ENCODE measurements around the gene DPP9.
"Not testable (repeated sequence)": the region's sequence is repeated elsewhere in the genome, so short reads cannot be mapped to it uniquely, and the experiment has no call there.

DPP9 gene

GRCh38 chr19:4740092-4740491 is 16.4 kb upstream of the DPP9 start:
- no peak for DNase-seq (ENCODE audit: low read depth)

GRCh38 chr19:4738734-4739133 is 15.1 kb upstream of the DPP9 start:
- peak; percentile 33 for DNase-seq (ENCODE audit: low read depth)

GRCh38 chr19:4737955-4738600 is 14.4 kb upstream of the DPP9 start:
- no peak for DNase-seq (ENCODE audit: low read depth)

- DNase-seq (ENCODE audit: low read depth), result no peak
Observed at GRCh38 chr19:4733755-4734345, 10.2 kb upstream of the DPP9 start.

DNA sequence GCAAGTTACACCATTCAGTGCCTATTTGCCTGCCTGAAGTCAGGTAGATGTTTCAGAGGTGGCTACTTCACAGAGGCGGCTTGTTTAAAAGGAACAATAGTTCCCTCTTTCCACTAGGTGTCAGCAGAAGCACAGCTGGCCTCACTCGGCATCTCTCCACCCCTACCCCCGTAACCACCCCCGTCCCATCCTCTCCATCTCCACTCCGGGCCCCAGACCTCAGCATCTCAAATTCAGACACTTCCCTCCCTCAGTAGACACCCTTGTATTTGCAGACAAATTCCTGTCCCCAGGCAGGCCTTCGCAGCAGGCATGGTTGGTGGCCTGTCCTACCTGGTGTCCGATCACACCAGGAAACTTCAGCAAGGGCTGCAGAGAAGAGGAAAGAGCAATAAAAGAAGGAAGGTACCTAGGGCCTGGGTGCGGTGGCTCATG is 9.1 kb upstream of the DPP9 start:
- DNase-seq (ENCODE audit: low read depth), result peak; percentile 51

DNA sequence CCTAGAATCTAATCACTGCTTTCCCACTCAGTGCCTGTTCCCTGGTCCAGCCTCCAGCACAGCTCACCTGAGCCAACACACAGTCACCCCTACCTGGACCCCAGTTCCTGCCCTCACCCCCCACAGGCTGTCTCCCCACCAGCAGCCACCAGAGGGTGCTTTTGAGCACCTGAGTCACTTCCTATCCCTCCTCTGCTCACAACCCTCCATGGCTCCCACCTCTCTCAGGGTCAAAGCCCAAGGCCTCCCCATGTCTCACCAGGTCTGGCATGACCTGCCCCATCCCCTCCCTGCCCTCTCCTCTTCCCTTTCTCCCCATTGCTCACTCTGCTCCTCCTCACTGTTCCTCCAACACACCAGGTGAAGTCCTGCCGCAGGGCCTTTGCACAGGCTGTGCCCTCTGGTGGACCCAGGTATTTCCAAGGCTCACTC is 7.1 kb upstream of the DPP9 start:
- no peak for DNase-seq (ENCODE audit: low read depth)

GRCh38 chr19:4728871-4729270 is 5.2 kb upstream of the DPP9 start:
- DNase-seq (ENCODE audit: low read depth), result no peak

DNA sequence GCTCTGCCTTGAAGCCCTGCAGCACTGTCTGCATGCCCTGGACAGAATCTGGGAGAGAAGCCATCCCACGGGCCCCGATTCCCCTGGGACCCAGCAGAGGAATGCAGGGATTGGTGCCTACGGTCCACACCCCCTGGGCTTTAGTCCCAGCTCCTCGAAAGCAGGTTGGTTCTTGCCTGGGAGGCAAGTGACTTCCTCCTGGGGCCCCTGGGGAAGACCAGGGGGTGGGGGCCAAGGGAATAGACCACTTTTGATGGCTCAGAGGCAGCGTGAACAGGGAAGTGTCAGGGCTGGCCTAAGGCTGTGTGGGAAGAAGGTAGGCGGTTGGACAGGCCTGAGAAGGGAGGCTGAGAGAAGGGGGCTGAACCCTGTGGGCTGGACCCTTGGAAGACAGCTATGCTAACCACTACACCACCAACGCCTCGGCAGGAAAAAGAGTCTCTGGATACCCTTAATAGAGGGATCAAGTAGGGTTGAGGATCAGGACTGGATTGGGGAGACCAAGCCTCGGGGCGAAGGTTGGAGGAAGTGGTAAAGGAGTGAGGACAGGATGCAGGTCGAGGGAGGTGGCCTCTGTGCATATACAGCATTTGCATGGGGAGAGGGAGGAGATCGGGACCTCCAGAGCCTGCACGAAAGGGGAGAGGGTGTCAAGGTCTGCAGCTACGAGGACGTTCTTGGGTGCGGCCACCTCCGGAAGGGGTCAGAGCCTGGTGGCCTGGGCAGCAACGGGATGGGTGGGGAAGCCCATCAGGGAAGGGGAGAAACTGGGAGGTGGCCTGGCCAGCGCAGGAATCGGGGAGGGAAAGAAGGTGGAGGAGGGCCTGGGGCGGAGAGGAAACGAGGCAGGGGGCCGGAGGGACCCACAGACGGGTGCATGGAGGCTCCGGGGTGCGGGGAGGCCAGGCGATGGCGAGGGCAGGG is 709 bp downstream of the DPP9 start:
- DNase-seq (ENCODE audit: low read depth), result no peak

GRCh38 chr19:4721196-4721595 is 2.4 kb downstream of the DPP9 start:
- DNase-seq (ENCODE audit: low read depth), result no peak

GRCh38 chr19:4720037-4720700 is 3.5 kb downstream of the DPP9 start:
- no peak for DNase-seq (ENCODE audit: low read depth)

- DNase-seq (ENCODE audit: low read depth), result no peak
Observed at GRCh38 chr19:4719499-4719866, 4.2 kb downstream of the DPP9 start.

- DNase-seq (ENCODE audit: low read depth), result no peak
Observed at GRCh38 chr19:4717966-4718701, 5.5 kb downstream of the DPP9 start.

DNA sequence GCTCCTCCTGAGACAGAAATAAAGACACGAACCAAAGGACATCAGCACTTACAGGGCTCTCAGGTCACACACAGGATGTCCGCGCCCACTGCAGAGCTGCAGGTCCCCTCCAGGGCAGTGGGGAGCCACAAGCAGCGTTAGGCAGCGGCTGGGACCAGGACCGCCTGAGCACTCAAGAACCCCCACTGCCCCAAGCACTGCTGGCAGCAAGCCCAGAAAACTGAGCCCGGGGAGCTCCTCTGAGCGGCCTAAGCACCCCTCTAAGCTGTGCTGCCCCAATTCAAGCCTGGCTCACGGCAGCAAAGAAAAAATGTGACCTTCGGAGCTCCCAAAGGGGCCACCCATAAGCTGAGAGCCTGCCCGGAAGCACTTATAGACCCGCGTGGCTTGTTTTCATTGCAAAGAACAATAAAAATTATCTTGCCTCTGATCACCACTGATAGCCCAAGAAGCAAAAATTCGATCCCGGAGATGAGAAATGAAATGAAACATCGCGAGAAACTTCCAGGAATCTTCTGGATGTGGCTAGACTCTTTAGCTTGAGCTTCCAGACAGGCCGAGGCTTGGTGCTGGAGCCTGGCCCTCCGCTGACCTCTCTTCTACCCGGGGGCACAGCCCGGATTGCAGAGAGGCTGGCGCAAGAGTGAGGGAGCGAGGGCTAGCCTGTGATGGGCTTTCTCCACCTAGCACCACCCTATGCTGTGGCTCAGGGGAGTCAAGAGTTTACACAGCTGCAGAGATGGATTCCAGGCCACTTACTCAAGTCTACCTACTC is 6.3 kb downstream of the DPP9 start:
- DNase-seq (ENCODE audit: low read depth), result peak; percentile 73

DNA sequence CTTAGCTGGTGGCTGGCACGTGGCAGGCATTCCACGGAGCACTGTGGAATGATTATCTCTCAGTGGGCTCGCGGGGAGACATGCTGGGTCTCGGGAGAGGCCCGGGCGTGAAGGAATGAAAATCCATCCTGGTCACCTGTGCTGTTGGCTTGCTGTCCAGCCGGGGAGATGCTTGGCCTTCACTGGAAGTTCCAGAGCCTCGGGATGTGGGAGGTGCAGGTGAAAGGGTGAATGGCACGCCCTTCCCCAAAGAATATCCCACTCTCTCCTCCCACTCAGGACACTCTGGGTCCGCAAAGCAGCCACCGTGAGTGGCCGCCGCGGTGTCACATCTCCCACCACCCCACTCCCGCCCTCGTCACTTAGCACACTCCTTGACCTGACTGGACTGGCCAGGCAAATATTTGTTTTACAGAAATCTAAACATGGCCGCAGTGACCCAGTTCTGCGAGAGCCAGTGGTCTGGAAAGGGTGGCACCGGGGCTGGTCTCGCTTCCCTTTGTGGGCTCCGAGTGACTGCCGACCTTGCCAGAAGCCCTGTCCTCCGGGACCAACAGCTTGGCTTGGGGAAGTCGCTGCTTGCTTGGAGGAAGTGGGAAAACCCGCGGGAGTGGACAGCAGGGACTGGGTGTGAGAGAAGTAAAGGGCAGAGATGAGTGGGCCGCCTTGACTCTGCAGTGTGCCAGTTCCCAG is 8.0 kb downstream of the DPP9 start:
- no peak for DNase-seq (ENCODE audit: low read depth)

GRCh38 chr19:4715178-4715528 is 8.5 kb downstream of the DPP9 start:
- DNase-seq (ENCODE audit: low read depth), result not testable (repeated sequence)

GRCh38 chr19:4714016-4714415 is 9.6 kb downstream of the DPP9 start:
- no peak for DNase-seq (ENCODE audit: low read depth)

GRCh38 chr19:4713384-4713951 is 10.2 kb downstream of the DPP9 start:
- peak; percentile 81 for DNase-seq (ENCODE audit: low read depth)

DNA sequence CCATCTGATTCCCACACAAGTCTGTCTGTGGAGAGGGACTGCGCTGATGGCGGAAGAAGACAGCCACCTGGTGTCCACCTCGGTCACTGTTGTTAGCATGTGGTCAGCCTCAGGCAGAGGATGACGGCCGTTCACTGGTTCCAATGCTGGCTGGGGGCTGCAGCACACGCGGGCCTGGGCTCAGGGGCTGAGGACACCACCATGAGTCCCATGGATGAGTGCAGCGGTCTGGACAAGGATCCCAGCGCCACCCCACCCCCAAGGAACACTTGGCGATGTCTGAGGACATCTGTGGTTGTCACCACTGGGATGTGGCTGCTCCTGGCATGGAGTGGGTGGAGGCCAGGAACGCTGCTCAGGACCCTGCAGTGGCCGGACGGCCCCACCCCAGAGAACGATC is 10.9 kb downstream of the DPP9 start:
- DNase-seq (ENCODE audit: low read depth), result no peak

DNA sequence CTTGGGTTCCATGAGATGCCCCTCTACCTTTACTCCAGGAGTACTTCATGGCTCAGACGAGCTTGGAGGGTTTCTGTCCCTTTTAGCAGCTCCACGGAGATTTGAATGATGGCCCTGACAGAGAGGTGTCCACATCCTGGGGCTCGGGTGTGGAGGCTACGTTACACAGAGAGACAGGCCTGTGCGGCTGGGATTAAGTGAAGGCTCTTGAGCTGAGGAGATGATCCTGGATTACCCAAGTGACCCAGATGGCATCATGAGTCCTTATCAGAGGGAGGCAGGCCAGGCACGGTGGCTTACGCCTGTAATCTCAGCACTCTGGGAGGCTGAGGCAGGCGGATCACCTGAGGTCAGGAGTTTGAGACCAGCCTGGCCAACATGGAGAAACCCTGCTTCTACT is 12.4 kb downstream of the DPP9 start:
- DNase-seq (ENCODE audit: low read depth), result no peak

GRCh38 chr19:4710281-4710600 is 13.4 kb downstream of the DPP9 start:
- DNase-seq (ENCODE audit: low read depth), result no peak

Data from amniotic epithelial cell (primary cell).